Right lung (tissue), 5 donors: ENCODE data around the gene ZBTB11. TPM values are rescaled to one million over a fixed set of nuclear protein-coding genes. Genes with fewer than 3 reads are reported as not detected.
"Not testable (repeated sequence)": the region's sequence is repeated elsewhere in the genome, so short reads cannot be mapped to it uniquely, and the experiment has no call there.

Source experiments
- DNase-seq, 2 donors: peaks; one replicate each; pipeline ENCODE4 v3.0.0-alpha.2; 2013
- polyA plus RNA-seq, 5 donors: library from polyadenylated mRNA; unstranded; fragments of 120-200 nt; gene quantifications; one replicate each; pipeline versions ENCODE4 v1.2.1 to v1.2.3, GENCODE V29; 2013; ENCODE audit warnings: inconsistent platforms in 1 of 5, low replicate concordance in 1 of 5; ENCODE audit not compliant: insufficient read length in 5 of 5, insufficient read depth in 1 of 5

ZBTB11 gene
- polyA plus RNA-seq, 5 donors, result 20.0 to 30.2 (median 25.6) TPM

DNA sequence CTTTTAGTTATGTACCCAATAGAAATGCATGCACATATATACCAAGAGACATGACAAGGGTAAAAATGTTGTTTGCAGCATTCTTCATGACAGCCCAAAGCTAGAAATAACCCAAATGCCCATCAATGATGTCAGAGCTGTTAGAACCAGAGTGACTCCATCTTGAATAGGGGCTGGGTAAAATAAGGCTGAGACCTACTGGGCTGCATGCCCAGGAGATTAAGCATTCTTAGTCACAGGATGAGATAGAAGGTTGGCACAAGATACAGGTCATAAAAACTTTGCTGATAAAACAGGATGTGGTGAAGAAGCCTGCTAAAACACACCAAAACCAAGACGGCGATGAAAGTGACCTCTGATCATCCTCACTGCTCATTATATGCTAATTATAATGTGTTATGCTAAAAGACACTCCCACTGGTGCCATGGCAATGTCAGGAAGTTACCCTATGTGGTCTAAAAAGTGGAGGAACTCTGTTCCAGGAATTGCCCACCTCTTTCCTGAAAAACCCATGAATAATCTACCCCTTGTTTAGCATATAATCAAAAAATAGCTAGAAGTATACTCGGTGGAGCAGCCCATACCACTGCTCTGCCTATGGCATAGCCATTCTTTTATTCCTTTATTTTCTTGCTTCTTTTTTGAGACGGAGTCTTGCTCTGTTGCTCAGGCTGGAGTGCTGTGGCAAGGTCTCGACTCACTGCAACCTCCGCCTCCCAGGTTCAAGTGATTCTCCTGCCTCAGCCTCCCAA, 32.9 kb downstream of the ZBTB11 start:
- no peak for DNase-seq

DNA sequence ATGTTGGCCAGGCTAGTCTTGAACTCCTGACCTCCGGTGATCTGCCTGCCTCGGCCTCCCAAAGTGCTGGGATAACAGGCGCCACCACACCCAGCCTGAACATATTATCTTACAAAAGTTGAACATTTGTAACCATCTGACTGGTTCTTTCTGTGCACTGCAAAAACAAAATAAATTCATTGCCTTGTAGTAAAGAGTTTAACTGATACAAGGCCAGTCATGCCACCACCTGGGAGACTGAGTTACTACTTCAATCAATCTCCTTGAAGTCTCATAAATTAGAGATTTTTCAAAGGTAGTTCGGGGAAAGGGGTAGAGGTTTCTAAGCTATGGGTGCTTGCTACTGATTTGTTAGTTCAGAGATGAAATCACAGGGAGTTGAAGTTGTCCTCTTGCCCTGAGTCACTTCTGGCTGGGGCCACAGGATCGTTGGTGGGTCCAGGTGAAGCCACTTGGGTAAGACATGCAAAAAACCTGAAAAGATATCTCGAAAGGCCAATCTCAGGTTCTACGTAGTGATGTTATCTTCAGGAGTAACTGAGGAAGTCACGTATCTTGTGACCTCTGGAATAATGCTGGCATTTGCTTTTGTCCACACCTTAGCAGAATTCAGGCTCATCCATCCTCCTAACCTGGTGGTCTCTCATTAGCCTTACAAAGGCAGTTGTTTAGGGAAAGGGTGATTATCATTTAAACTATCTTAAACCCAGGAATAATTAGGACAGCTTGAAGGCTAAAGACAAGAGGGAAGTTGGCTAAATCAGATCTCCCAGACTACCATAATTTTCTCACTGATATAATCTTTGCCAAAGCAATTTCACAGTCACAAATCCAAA, 33.7 kb downstream of the ZBTB11 start:
- no peak for DNase-seq

DNA sequence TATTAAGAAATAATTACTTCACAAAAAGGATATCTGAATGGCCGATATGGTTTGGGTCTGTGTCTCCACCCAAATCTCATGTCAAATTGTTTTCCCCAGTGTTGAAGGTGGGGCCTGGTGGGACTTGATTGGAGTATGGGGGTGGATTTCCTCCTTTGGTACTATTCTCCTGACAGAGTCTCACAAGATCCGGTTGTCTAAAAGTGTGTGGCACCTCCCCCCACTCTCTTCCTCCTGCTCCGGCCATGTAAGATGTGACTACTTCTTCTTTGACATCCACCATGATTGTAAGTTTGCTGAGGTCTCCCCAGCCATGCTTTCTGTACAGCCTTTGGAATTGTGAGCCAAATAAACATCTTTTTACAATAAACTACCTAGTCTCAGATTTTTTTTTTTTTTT, 34.5 kb downstream of the ZBTB11 start:
- DNase-seq, result no peak

DNA sequence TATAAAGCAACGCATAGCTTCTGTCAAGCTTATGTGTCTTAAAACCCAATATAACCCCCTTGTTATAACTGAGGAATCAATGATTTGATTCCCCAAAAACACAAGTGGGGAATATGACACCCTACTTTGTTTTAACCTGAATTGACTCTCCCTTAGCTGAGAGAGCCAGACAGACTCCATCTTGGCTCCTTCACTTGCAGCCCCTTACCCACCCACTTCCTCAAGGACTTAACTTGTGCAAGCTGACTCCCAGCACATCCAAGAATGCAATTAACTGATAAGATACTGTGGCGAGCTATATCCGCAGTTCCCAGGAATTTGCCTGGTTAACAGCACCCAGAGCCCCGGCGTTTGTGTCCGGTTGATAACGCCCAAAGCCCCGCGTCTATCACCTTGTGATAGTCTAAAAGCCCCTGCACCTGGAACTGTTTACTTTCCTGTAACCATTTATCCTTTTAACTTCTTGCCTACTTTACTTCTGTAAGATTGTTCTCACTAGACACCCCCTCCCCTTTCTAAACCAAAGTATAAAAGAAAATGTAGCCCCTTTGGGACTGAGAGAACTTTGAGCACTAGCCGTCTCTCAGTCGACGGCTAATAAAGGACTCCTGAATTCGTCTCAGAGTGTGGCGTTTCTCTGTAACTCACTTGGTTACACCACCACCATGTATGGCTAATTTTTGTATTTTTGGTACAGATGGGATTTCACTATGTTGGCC, 35.4 kb downstream of the ZBTB11 start:
- DNase-seq, result not testable (repeated sequence)

DNA sequence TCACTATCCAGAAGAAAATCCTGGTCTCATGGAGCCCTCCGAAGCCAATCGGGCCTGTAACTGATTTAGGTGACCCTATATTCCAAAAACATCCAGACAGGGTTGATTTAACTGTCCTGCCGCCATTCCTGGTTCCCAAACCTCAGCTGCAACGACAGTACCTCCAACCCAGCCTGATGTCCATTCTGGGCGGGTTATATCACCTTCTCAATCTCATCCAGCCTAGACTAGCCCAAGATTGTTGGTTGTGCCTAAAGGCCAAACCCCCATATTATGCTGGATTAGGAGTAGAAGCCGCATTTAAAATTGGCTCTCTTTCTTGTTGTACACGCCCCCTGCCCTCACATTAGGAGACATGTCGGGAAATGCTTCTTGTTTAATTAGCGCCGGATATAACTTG, 36.7 kb downstream of the ZBTB11 start:
- DNase-seq, result no peak

DNA sequence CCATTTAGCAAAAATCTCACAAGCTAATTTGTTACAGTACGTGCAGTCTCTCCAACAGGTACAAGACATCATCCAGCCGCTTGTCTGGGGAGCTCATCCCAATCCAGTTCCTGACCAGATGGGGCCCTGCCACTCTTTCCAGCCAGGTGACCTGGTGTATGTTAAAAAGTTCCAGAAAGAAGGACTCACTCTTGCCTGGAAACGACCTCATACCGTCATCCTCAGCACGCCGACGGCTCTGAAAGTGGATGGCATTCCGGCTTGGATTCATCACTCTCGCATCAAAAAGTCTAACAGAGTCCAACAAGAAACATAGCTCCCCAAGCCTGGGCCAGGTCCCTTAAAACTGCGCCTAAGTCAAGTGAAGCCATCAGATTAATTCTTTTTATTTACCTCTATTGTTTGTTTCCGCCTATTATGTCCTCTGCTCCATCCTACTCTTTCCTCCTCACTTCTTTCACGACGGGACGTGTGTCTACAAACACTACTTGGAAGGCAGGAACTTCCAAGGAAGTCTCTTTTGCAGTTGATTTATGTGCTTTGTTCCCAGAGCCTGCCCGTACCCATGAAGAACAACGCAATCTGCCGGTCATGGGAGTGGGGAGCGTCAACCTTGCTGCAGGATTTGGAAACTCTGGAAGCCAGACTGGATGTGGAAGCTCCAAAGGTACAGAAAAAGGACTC, 37.5 kb downstream of the ZBTB11 start:
- DNase-seq, result no peak

DNA sequence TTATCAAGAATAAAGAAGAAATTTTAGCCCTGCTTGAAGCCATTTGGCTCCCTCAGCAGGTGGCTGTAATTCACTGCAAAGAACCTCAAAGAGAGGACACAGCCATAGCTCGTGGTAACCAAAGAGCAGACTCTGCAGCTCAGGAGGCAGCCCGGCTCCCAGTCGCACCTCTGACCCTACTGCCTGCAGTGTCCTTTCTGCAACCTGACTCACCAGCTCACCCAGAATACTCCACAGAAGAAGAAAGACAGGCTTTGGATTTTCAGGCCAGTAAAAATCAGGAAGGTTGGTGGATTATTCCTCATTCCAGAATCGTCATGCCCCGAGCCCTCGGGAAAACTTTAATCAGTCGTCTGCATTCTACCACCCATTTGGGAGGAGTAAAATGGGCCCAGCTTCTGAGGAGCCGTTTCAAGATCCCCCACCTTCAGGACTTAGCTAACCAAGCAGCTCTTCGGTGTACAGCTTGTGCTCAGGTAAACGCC, 38.6 kb downstream of the ZBTB11 start:
- DNase-seq, result no peak

DNA sequence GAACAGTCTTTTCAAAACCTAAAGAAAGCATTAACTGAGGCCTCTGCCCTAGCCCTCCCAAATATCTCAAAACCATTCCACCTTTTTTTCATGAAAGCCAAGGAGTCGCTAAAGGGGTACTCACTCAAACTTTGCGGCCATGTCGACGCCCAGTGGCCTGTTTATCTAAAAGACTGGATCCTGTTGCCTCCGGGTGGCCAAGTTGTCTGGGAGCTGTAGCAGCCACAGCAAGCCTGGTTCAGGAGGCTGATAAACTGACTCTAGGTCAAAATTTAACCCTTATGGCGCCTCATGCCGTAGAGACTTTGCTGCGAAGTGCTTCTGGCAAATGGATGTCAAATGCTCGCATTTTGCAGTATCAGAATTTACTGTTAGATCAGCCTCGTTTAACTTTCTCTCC, 39.5 kb downstream of the ZBTB11 start:
- no peak for DNase-seq

DNA sequence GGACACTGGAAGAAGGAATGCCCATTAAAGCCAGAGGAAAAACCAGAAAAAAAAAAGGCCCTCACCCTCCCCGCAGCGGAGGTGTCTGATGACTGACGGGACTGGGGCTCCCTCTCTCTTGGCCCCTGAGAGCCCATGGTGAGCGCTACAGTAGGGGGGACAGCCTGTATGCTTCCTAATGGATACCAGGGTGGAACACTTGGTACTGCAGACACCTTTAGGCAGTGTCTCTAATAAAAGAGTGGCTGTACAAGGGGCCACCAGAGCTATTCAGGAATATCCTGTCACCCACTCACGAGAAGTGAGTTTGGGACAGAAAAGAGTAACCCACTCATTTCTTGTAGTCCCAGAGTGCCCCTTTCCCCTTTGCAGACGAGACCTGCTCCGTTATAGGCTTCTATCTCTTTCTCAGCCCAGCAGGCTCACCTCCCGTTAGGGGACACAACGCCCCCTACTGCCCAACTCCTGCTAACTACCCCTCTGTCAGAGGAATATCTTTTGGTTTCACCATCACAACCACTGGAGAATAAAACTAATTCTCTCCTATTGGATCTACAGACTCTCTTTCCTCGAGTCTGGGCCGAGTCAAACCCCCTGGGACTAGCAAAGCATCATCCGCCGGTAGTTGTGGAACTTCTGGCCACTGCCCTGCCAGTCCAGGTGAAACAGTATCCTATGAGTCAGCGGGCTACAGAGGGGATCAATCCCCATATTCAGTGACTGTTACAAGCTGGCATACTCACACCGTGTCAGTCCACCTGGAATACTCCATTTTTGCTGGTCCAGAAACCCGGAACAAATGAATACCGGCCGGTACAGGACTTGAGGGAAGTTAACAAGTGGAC, 40.8 kb downstream of the ZBTB11 start:
- DNase-seq, result peak; percentile 20 to 37

DNA sequence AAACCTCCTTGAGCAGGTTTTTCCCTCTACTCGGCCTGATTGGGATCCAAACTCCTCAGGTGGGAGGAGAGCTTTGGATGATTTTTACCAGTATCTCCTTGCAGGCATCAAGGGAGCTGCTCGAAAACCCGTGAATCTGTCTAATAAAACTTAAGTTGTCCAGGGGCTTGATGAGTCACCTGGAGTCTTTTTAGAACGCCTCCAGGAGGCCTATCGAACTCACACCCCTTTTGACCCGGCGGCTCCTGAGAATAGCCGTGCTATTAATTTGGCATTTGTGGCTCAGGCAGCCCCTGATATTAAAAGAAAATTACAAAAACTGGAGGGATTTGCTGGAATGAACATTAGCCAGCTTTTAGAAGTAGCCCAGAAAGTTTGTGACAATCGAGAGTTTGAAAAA, 41.6 kb downstream of the ZBTB11 start:
- no peak for DNase-seq

DNA sequence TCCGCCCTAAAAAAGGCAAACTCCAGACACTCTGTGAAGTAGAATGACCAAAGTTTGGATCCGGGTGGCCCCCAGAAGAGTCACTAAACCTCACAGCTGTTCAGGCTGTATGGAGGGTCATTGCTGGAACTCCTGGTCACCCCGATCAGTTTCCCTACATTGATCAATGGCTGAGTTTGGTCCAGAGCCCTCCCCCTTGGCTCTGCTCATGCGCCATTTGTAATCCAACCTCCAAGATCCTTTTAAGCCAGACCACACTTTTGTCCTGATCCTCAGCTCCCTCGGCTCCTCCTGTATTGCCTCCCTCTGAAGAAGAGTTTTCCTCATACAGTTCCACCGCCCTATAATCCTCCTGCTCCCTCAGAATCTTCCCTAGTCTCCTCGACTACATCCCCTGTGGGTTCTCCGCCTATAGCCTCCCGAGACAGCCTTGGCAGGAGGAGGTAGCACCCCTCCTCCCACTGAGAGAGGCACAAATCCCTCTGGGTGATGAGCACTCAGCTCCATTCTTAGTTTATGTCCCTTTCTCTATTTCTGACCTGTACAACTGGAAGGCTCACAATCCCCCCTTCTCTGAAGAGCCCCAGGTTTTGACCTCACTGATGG, 42.2 kb downstream of the ZBTB11 start:
- DNase-seq, result no peak

DNA sequence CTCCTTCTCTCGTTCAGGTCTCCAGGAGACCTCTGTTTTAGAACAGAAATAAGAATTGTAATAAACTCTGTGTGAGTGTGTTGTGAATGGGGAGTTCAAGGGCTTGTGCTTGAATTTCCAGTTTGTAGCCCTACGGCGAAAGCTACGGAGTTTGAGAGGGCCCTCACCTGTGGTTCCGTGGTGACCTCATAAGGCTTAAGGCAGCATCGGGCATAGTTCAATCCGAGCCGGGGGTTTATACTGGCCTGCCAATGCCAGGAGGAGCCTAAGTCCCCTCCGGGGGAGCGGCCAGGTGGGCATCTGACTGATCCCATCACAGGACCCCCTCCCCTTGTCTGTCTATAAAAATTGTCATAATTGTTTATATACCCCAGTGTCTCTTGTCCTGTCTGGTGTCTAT, 43.7 kb downstream of the ZBTB11 start:
- DNase-seq, result peak in 1 of 2 donors; percentile 2

DNA sequence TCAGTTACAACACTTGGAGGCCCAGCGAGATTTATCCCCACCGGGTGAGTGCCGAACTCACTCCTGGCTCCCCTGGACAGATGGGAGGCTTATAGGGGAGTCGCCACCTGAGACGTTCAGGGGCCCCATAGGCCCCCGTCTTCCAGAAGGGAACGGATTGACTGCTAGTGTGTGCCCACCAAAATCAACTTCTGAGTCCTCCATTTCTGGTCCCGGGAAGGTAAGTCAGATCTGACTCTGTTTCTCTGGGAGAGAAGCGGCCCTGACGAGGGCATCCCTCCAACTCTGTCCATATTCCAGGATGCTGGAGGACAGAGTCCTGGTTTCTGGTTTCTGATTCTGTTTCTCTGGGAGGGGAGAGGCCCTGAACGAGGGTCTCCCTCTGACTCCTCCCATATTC, 44.3 kb downstream of the ZBTB11 start:
- no peak for DNase-seq

DNA sequence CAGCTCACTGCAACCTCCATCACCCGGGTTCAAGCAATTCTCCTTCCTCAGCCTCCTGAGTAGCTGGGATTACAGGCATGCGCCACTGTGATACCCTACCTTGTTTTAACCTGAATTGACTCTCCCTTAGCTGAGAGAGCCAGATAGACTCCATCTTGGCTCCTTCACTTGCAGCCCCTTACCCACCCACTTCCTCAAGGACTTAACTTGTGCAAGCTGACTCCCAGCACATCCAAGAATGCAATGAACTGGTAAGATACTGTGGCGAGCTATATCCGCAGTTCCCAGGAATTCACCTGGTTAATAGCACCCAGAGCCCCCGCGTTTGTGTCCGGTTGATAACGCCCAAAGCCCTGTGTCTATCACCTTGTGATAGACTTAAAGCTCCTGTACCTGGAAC, 45.0 kb downstream of the ZBTB11 start:
- DNase-seq, result not testable (repeated sequence)

DNA sequence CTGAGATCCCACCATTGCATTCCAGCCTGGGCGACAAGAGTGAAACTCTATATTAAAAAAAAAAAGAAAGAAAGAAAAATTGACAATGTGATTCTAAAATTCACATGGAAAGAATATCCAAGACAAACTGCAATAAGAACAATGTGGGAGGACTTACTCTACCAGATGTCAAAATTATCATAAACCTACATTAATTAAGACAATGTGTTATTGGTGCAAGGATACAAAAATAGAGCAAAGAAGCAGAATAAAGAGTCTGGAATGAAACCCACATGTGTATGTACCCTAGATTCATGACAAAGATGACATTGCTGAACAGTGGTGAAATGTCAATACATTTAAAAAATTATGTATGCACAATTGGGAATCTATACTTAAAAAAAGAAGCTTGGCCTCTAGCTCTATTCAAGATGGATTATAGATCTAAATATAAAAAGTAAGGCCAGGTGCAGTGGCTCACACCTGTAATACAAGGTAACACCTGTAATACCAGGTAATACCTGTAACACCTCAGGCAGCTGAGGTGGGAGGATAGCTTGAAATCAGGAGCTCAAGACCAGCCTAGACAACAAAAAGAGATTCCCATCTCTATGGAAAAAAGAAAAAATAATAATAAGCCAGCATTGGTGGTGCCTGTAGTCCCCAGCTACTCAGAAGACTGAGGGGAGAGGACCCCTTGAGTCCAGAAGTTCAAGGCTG, 45.7 kb downstream of the ZBTB11 start:
- DNase-seq, result no peak

DNA sequence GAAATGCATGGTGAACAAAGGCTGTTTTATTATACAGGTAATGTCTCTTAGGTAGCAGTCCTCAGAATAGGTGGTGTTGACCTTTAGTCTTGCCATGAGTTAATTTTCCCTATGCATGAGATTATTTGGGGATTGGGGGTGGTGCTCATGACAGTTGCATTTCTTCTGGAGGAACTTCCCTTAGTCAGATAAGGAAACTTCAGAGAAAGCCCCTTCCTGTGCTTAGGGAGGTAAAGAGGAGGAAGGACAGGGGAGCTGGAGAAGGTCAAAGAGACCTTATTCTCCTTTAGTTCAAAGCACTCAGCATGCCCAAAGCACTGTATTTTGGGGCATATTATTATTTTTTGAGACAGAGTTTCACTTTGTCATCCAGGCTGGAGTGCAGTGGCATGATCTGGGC, 47.7 kb downstream of the ZBTB11 start:
- no peak for DNase-seq

DNA sequence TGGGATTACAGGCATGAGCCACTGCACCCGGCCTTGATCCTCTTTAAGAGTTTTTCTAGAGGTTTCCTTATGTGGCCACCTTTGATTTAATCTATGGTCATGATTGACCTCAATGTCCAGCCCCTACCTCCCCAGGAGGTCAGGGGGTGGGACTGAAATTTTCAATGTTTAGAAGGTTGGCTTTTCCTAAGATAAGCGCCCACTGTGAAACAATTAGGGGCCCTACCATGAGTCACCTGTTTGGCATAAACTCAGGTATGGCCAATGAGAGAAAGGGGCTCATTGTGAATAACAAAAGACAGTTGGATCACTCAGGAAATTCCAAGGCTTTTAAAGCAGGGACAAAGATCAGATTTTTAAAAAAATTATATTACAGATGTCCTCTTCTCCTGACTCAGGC, 51.1 kb downstream of the ZBTB11 start:
- DNase-seq, result no peak

DNA sequence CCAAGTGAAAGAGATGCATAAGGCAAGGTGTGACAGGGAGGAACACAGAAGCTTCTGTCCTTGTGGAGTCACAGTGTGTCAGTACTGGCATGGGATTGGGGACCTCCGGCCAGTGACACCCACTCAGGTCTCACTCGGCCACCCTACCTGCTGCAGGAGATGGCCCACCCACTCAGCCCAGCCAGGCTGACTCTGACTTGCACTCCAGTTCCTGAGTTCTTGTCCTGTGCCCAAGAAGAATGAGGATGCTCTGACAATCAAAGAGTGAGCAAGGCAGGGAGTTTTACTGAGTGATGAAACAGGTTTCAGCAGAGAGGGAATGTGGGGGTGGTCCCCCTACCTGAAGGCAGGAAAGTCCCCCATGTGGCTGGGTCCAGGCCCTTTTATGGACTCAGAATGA, 52.1 kb downstream of the ZBTB11 start:
- DNase-seq, result no peak

DNA sequence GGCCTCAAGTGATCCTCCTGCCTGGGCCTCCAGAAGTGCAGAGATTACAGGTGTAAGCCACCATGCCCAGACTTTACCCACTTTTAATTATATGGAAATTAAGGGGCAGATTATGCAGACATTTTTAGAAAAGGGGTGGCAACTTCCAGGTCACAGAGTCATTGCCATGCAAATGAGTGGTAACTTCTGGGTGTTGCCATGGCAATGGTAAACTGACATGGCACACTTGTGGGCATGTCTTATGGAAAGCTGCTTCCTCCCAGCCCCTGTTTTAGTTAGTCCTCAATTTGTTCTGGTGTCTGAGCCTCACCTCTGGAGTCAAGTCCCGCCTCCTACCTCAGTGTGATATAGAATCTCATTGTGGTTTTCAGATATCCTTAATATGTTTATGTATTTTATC, 53.3 kb downstream of the ZBTB11 start:
- no peak for DNase-seq

DNA sequence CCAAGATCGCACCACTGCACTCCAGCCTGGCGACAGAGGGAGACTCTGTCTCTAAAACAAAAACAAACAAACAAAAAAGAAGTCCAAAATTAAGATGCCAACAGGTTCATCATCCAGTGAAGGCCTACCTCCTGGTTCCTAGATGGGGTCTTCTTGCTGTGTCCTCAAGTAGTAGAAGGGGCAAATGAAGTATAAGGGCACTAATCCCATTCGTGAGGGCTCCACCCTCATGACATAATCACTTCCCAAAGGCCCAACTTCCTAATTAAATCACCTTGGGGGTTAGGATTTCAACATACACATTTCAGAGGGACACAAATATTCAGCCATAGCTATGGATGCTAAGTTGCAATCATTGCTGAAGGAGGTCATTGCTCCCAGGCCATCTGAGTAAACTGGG, 57.2 kb downstream of the ZBTB11 start:
- no peak for DNase-seq
